ENCODE results near the gene AADAC.

AADAC gene

DNA sequence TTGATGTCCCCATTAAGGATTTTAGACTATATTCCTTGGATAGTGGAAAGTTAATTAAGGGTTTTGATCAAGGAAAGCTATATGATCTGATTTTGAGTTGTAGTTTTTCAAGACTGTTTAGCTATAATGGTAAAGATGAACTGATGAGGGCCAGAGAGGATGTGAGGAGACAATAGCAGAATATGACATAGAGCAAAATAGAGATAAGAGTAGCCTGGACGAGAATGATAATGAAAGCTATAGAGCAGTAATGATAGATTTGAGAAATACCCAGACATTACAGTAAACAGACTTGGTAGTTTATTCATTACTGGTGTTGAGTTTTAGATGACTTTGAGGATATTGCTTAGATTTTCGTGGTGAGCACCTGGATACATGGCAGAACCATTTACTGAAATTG is 63.4 kb downstream of the AADAC start:
- in situ Hi-C loops (cut with HindIII; ENCODE audit: low pct_ligation_motif_present, low pct_unique_long_range_greater_than_20kb, low sequenced_read_pairs), result no loop called here
- DNase-seq, result no peak
